SK-N-MC (cell line): ENCODE results near the gene XPO5.
A peak's percentile ranks its signal among the peaks of the same experiment; 100 is the strongest.

Experiments used
- DNase-seq: peaks from one replicate; pipeline ENCODE4 v3.0.0-alpha.2; 2011; ENCODE audit warnings: low read depth, low spot score
- H3K27ac ChIP-seq: fragments of 200-600 bp; sonication (generic); 2 replicates; pipeline ENCODE4 v1.5.1; 2016; ENCODE audit warnings: mixed run types
- H3K36me3 ChIP-seq: fragments of 200-600 bp; sonication (generic); 2 replicates; pipeline ENCODE4 v1.6.1; 2017; ENCODE audit warnings: antibody characterized with exemption, low read length, mixed read lengths; ENCODE audit not compliant: insufficient read depth
- H3K4me3 ChIP-seq: fragments of 200-600 bp; sonication (generic); 2 replicates; pipeline ENCODE4 v1.5.1; 2016
- H3K9ac ChIP-seq: fragments of 200-600 bp; sonication (generic); 2 replicates; pipeline ENCODE4 v1.8.0; 2017; ENCODE audit warnings: mixed run types, mixed read lengths; ENCODE audit not compliant: insufficient read length
- H3K9me3 ChIP-seq: fragments of 200-600 bp; sonication (generic); 2 replicates; pipeline ENCODE4 v1.6.1; 2017; ENCODE audit warnings: low read depth, mild to moderate bottlenecking, antibody characterized with exemption, low read length, moderate library complexity, mixed read lengths
- EZH2 ChIP-seq: fragments of 200-600 bp; sonication (generic); IDR thresholded peaks from one replicate; pipeline ENCODE4 v1.6.1; 2017; ENCODE audit warnings: antibody characterized with exemption
- FOXP2 ChIP-seq: optimal IDR thresholded peaks from 2 replicates; pipeline ENCODE3; 2011; ENCODE audit warnings: mild to moderate bottlenecking, moderate library complexity; ENCODE audit not compliant: insufficient read depth; ENCODE audit errors: extremely low read length, control extremely low read depth
- POLR2AphosphoS5 ChIP-seq: IDR thresholded peaks from 2 replicates; pipeline ENCODE4 v1.6.1; 2012; ENCODE audit warnings: mild to moderate bottlenecking, low read depth, low read length, borderline replicate concordance

The XPO5 gene

GRCh38 chr6:43575772-43576551 is at the start of gene XPO5, which contains the start of gene POLH:
TSS of gene XPO5 (minus strand) at chr6:43576038. CDS start at chr6:43575864, 174 bp downstream.
TSS of gene POLH (plus strand) at chr6:43576185. CDS start at chr6:43582320, 6,135 bp downstream.
- H3K4me3 ChIP-seq, result peak within 1 kb of the TSS; percentile 91
- no peaks in the 10 kb centered on the region for H3K9me3 ChIP-seq
- peak within 1 kb of the TSS; percentile 84 for H3K9ac ChIP-seq
- H3K36me3 ChIP-seq, result peaks cover 25% of the 10 kb centered on the region
- H3K27ac ChIP-seq, result peak within 1 kb of the TSS; percentile 54; the same call in 1 of the 2 replicates
- TF ChIP-seq EZH2, result no peak
- peak; percentile 99 for TF ChIP-seq POLR2AphosphoS5
- peak; percentile 64 for TF ChIP-seq FOXP2
- peak; percentile 34 for DNase-seq

GRCh38 chr6:43625393-43625992 is 49.7 kb upstream of the XPO5 start:
- TF ChIP-seq FOXP2 (no peak), EZH2 (no peak), POLR2AphosphoS5 (no peak)
- Histone ChIP-seq H3K9me3 (no peaks in the 10 kb centered on the region), H3K9ac (no peak overlapping the region), H3K27ac (no peak overlapping the region), H3K36me3 (peaks cover 58% of the 10 kb centered on the region), H3K4me3 (no peak overlapping the region)
- no peak for DNase-seq

DNA sequence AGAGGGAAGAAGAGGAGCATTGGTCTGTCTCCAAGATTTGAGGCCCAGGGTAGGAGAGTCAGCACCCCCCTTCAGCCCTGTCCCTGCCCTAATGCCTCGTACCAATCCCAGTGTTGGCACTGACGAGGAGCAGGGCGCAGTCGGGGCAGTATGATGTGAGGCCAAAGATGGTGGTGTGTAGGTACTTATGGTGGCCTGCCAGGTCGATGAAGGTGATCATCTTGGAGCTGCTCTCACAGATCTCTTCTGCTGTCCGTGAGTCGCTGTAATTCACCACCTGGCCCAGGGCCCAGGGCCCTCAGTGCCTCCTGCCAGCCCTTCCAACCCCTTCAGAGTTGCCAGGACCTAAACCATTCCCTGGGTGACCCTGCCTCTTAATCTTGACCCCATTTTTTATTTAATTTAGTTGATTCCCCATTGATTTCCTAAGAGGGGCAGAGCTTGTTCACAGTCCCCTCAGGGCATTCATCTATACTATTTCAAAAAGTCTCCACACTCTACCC is 49.0 kb upstream of the XPO5 start:
- H3K27ac ChIP-seq, result no peak overlapping the region
- H3K9ac ChIP-seq, result no peak overlapping the region
- H3K4me3 ChIP-seq, result no peak overlapping the region
- no peak for DNase-seq
- H3K36me3 ChIP-seq, result peaks cover 61% of the 10 kb centered on the region
- no peaks in the 10 kb centered on the region for H3K9me3 ChIP-seq
- no peak for TF ChIP-seq EZH2
- TF ChIP-seq POLR2AphosphoS5, result no peak
- no peak for TF ChIP-seq FOXP2

DNA sequence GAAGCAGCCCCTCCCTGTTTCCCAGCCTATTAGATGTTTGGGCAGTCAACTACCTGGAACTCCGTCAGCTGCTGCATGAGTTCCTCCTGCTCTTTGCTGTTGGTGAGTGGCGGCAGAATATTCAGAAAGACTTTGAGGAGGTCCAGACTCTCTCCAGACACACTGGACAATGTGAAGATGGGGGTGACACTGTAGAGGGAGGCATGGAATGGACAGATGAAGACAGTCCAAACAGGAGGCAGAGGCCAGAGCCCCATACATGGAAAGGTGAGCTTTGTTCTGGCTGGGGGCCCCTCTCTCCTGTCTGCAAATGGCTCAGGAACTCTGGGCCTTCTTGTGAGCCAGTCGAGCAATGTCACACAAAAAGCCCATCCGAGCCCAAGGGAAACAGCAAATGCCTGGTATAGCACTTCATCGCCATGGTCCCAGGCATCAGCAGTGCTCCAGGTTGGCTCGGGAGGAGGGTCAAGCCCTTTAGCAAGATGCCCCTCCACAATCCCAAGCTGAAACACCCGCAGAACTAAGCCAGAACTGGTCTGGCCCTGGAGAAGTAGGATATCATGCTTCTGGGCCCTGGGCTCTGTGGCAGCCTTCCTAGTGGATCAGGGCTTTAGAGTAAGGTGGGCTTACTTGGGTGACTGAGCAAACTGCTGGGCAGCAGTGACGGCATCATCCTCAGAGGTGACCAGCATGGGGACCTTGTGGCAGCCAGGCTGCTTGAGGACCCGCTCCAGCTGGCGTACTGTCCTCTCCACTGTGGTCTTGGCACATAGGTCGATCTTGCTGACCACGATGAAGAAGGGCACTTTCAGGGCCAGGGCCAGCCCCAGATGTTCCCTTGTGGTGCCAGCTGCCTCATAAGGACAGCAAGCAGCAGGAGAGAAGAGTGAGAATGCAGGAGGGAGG is 48.3 kb upstream of the XPO5 start:
- no peak overlapping the region for H3K4me3 ChIP-seq
- no peaks in the 10 kb centered on the region for H3K9me3 ChIP-seq
- no peak overlapping the region for H3K9ac ChIP-seq
- H3K27ac ChIP-seq, result no peak overlapping the region
- DNase-seq, result no peak
- TF ChIP-seq FOXP2 (no peak), POLR2AphosphoS5 (no peak), EZH2 (no peak)
- H3K36me3 ChIP-seq, result peaks cover 62% of the 10 kb centered on the region

DNA sequence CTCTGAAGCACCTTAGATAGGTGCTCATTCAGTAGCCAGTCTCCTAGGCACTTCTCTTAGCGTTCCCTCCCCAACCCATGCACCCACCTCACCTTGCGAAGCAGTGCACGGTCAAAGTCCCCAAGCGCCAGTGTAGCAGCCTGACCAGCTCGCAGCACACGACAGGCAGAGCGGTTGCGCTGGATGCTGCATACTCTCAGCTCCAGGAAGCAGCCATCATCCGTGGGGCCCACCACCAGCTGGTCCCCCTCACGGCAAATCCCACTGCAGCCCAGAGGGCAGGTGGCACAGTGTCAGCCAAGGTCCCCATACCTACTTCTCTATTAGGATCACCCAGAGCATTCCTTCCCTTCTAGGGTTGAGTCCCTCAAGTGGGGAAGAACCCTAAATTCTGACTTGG is 46.7 kb upstream of the XPO5 start:
- DNase-seq, result no peak
- no peak overlapping the region for H3K27ac ChIP-seq
- TF ChIP-seq EZH2 (no peak), FOXP2 (no peak), POLR2AphosphoS5 (no peak)
- H3K4me3 ChIP-seq, result no peak overlapping the region
- H3K9ac ChIP-seq, result no peak overlapping the region
- H3K9me3 ChIP-seq, result no peaks in the 10 kb centered on the region
- H3K36me3 ChIP-seq, result peaks cover 62% of the 10 kb centered on the region

GRCh38 chr6:43621836-43622180 is 46.0 kb upstream of the XPO5 start:
- TF ChIP-seq POLR2AphosphoS5 (no peak; the same call in 1 of the 2 replicates), EZH2 (no peak), FOXP2 (no peak)
- no peak for DNase-seq
- peaks cover 62% of the 10 kb centered on the region for H3K36me3 ChIP-seq
- no peak overlapping the region for H3K9ac ChIP-seq
- H3K9me3 ChIP-seq, result no peaks in the 10 kb centered on the region
- no peak overlapping the region for H3K4me3 ChIP-seq
- no peak overlapping the region for H3K27ac ChIP-seq

GRCh38 chr6:43621078-43621835 is 45.4 kb upstream of the XPO5 start:
- Histone ChIP-seq H3K27ac (no peak overlapping the region), H3K9me3 (no peaks in the 10 kb centered on the region), H3K4me3 (no peak overlapping the region), H3K9ac (no peak overlapping the region), H3K36me3 (peaks cover 62% of the 10 kb centered on the region)
- no peak for DNase-seq
- no peak for TF ChIP-seq EZH2
- TF ChIP-seq POLR2AphosphoS5, result peak; percentile 13; the same call in 1 of the 2 replicates
